ENCODE measurements around the gene C15orf62.

DNA sequence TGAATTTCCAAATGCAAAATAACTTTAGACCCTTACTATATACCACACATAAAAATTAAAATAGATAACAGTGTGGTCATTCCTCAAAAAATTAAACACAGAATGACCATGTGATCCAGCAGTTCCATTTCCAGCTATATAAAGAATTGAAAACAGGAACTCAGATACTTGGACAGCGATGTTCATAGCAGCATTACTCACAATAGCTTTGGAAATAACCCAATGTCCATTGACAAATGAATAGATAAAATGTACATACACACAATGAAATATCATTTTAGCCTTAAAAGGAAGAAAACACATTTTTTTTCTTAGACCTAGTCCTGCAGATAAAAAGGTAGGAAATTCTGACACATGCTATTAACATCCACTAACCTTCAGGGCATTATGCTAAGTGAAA lies 48.1 kb upstream of the C15orf62 start:
- no peak for TF ChIP-seq CTCF (IDR thresholded peaks at IDR 0.05)
- TF ChIP-seq POLR2AphosphoS5 (IDR thresholded peaks at IDR 0.05): no peak

Data from breast epithelium (tissue), 3 donors.